B cell (primary cell): ENCODE results near the gene CDK6. TPM values are rescaled to one million over a fixed set of nuclear protein-coding genes. Genes with fewer than 3 reads are reported as not detected.

Source experiments
- ATAC-seq: fragments of 200-7000 bp; cut with Tn5 transposase; one replicate; pipeline ENCODE4 v1.10.0; 2021; ENCODE audit warnings: low read depth, mild to moderate bottlenecking, moderate number of reproducible peaks, moderate library complexity
- CTCF ChIA-PET: fragments of 350-600 bp; sonication (Branson Sonifier 250); formaldehyde crosslinking; loops from one replicate; lab custom pipeline; 2021; ENCODE audit warnings: antibody characterized with exemption, inconsistent platforms; lab: Charles Lee
- POLR2A ChIA-PET: fragments of 350-600 bp; sonication (Branson Sonifier 250); formaldehyde crosslinking; loops from one replicate; lab custom pipeline; 2021; ENCODE audit warnings: antibody characterized with exemption; lab: Charles Lee
- DNase-seq: peaks from one replicate; pipeline ENCODE4 v3.0.0; 2013
- H2AFZ ChIP-seq: 2 replicates; pipeline ENCODE4 v1.6.1; 2012; ENCODE audit warnings: mild to moderate bottlenecking, low read depth, low read length; ENCODE audit not compliant: insufficient read depth, poor library complexity, severe bottlenecking
- H3K27ac ChIP-seq, 2 donors: 1 replicate in 1 of 2; 2 replicates in 1 of 2; pipeline ENCODE4 v1.5.1; 2012 to 2013; ENCODE audit warnings: low read length in 2 of 2, mild to moderate bottlenecking in 2 of 2, moderate library complexity in 1 of 2
- H3K27me3 ChIP-seq, 4 experiments: fragments of 200-600 bp in 1 of 4; sonication (generic) in 1 of 4; replicated peaks in 1 of 4; 1 replicate in 2 of 4; 2 replicates in 2 of 4; pipeline versions ENCODE4 v1.6.1 to v1.7.0; 2013 to 2016; ENCODE audit warnings: low read length in 3 of 4, mild to moderate bottlenecking in 2 of 4, mixed read lengths in 1 of 4, moderate library complexity in 1 of 4; ENCODE audit not compliant: insufficient read depth in 4 of 4, control insufficient read depth in 3 of 4; ENCODE audit errors: control extremely low read depth in 1 of 4
- H3K36me3 ChIP-seq, 2 experiments: replicated peaks in 1 of 2; 1 replicate in 1 of 2; 2 replicates in 1 of 2; pipeline versions ENCODE4 v1.6.1 to v1.7.1; 2013; ENCODE audit warnings: low read length in 1 of 2; ENCODE audit not compliant: insufficient read depth in 2 of 2, control insufficient read depth in 1 of 2; ENCODE audit errors: control extremely low read depth in 1 of 2, extremely low read depth in 1 of 2
- H3K4me1 ChIP-seq, 2 donors: fragments of 200-600 bp in 1 of 2; sonication (generic) in 1 of 2; 1 replicate in 1 of 2; 2 replicates in 1 of 2; pipeline versions ENCODE4 v1.5.1 to v1.6.1; 2013 to 2017; ENCODE audit warnings: low read length in 2 of 2; ENCODE audit not compliant: control insufficient read depth in 2 of 2, insufficient read depth in 2 of 2
- H3K4me2 ChIP-seq: replicated peaks from 2 replicates; pipeline ENCODE3; 2012; ENCODE audit warnings: mild to moderate bottlenecking, low read depth, low read length; ENCODE audit not compliant: poor library complexity, severe bottlenecking
- H3K4me3 ChIP-seq, 5 experiments: fragments of 200-600 bp in 1 of 5; sonication (generic) in 1 of 5; 1 replicate in 3 of 5; 2 replicates in 2 of 5; pipeline versions ENCODE4 v1.5.1 to v1.7.0; 2011 to 2016; ENCODE audit warnings: low read length in 4 of 5, mild to moderate bottlenecking in 4 of 5, low read depth in 2 of 5, control low read depth in 1 of 5, moderate library complexity in 1 of 5; ENCODE audit not compliant: insufficient read depth in 1 of 5; ENCODE audit errors: control extremely low read depth in 1 of 5, extremely low read depth in 1 of 5
- H3K79me2 ChIP-seq: fragments of 200-600 bp; sonication (generic); one replicate; pipeline ENCODE4 v1.6.0; 2016; ENCODE audit warnings: low read length; ENCODE audit not compliant: control insufficient read depth, insufficient read depth
- H3K9ac ChIP-seq: fragments of 200-600 bp; sonication (generic); 2 replicates; pipeline ENCODE4 v1.6.1; 2017; ENCODE audit warnings: mild to moderate bottlenecking, low read length, moderate library complexity
- H3K9me3 ChIP-seq, 3 donors: one replicate each; pipeline versions ENCODE4 v1.6.1 to v1.7.1; 2013; ENCODE audit warnings: low read length in 2 of 3; ENCODE audit not compliant: control insufficient read depth in 2 of 3, insufficient read depth in 1 of 3; ENCODE audit errors: control extremely low read depth in 1 of 3
- H4K20me1 ChIP-seq: 2 replicates; pipeline ENCODE4 v1.6.0; 2012; ENCODE audit warnings: mild to moderate bottlenecking, low read length; ENCODE audit not compliant: insufficient read depth, control insufficient read depth, poor library complexity, severe bottlenecking
- H3K27ac Mint-ChIP-seq: one replicate; pipeline ENCODE4 v1.8.0; 2021; ENCODE audit warnings: mixed read lengths
- H3K27me3 Mint-ChIP-seq: one replicate; pipeline ENCODE4 v1.8.0; 2021; ENCODE audit warnings: mixed read lengths
- H3K4me1 Mint-ChIP-seq: one replicate; pipeline ENCODE4 v1.8.0; 2021; ENCODE audit warnings: mixed read lengths
- H3K4me3 Mint-ChIP-seq: one replicate; pipeline ENCODE4 v1.8.0; 2021; ENCODE audit warnings: mixed read lengths
- H3K9me3 Mint-ChIP-seq: one replicate; pipeline ENCODE4 v1.8.0; 2022; ENCODE audit warnings: mixed read lengths; ENCODE audit not compliant: insufficient read depth
- EZH2 ChIP-seq: IDR thresholded peaks from 2 replicates; pipeline ENCODE4 v1.6.1; 2012; ENCODE audit warnings: borderline replicate concordance, low read depth, mild to moderate bottlenecking, moderate library complexity, low read length; ENCODE audit not compliant: insufficient read depth, poor library complexity, severe bottlenecking
- WGBS: methylation state at CpG from one replicate; pipeline ENCODE4 v1.1.5; 2013; ENCODE audit warnings: missing lambda C conversion rate; ENCODE audit not compliant: insufficient coverage; 5-methylcytosine and 5-hydroxymethylcytosine counted together
- intact Hi-C: fragments of 100-400 bp; cut with micrococcal nuclease; formaldehyde crosslinking; loops from one replicate; pipeline ENCODE4 v1.10.0; 2022
- polyA plus RNA-seq: library from polyadenylated mRNA; depleted of rRNA; stranded (reverse); fragments of >200 nt; gene quantifications from 2 replicates; pipeline ENCODE4 v1.2.3, GENCODE V29; 2012
- total RNA-seq, 2 donors: library from RNA; stranded (reverse); fragments of 120-200 nt in 1 of 2; gene quantifications; 1 replicate in 1 of 2; 2 replicates in 1 of 2; pipeline versions ENCODE4 v1.2.3 to v1.2.4, GENCODE V29; 2013 to 2022
- TF ChIP-seq, protein P1 (sequence below): fragments of 200-600 bp; IDR thresholded peaks from one replicate; pipeline ENCODE4 v1.8.0; 2022; ENCODE audit warnings: antibody characterized with exemption, mild to moderate bottlenecking

The CDK6 gene
- total and polyA plus RNA-seq, 2 donors (not counting 1 experiment from before 2014, with no cell fraction given) = 3.0 to 14.6 TPM

DNA sequence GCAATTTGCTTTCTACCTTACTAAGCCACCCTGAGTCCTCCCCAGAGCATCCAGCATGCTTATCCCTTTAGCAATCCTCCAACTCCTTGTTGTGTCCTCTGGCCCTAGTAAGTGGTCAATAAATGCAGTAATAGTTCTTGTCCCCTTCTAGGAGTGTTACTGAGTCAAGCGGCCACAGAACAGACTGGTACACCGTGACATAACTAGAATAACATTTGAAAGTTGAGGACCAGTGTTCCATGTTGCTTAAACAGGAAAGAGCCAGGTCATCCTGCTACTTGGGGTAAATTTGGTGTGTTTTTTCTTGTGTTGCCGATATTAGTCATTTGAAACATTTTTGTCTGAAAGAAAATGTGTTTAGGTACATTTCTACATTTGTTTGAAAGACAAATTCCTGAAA lies 4.8 kb upstream of the CDK6 start:
- no peak for DNase-seq
- Histone ChIP-seq H3K4me3 (no peak overlapping the region), H3K27me3 (no peaks in the 10 kb centered on the region), H3K9ac (no peak overlapping the region), H3K9me3 (no peaks in the 10 kb centered on the region), H3K79me2 (no peaks in the 10 kb centered on the region), H3K27ac (no peak overlapping the region), H4K20me1 (no peaks in the 10 kb centered on the region), H3K4me1 (peaks cover 5% of the 10 kb centered on the region in 2 donors), H3K4me2 (no peak overlapping the region), H3K36me3 (no peaks in the 10 kb centered on the region), H2AFZ (no peak overlapping the region)
- H3K9me3 Mint-ChIP-seq = no peaks in the 10 kb centered on the region
- H3K27ac Mint-ChIP-seq = no peak overlapping the region
- intact Hi-C loops = no loop called here
- no peak for ATAC-seq
- POLR2A ChIA-PET = no interaction called here
- H3K27me3 Mint-ChIP-seq = no peaks in the 10 kb centered on the region
- 63% methylated on average over 3 of the region's 3 CpGs for WGBS
- CTCF ChIA-PET = no interaction called here
- peaks cover 5% of the 10 kb centered on the region for H3K4me1 Mint-ChIP-seq
- TF ChIP-seq, protein P1, sequence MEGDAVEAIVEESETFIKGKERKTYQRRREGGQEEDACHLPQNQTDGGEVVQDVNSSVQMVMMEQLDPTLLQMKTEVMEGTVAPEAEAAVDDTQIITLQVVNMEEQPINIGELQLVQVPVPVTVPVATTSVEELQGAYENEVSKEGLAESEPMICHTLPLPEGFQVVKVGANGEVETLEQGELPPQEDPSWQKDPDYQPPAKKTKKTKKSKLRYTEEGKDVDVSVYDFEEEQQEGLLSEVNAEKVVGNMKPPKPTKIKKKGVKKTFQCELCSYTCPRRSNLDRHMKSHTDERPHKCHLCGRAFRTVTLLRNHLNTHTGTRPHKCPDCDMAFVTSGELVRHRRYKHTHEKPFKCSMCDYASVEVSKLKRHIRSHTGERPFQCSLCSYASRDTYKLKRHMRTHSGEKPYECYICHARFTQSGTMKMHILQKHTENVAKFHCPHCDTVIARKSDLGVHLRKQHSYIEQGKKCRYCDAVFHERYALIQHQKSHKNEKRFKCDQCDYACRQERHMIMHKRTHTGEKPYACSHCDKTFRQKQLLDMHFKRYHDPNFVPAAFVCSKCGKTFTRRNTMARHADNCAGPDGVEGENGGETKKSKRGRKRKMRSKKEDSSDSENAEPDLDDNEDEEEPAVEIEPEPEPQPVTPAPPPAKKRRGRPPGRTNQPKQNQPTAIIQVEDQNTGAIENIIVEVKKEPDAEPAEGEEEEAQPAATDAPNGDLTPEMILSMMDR = no peak
- no peak for TF ChIP-seq EZH2
- no peak overlapping the region for H3K4me3 Mint-ChIP-seq

DNA sequence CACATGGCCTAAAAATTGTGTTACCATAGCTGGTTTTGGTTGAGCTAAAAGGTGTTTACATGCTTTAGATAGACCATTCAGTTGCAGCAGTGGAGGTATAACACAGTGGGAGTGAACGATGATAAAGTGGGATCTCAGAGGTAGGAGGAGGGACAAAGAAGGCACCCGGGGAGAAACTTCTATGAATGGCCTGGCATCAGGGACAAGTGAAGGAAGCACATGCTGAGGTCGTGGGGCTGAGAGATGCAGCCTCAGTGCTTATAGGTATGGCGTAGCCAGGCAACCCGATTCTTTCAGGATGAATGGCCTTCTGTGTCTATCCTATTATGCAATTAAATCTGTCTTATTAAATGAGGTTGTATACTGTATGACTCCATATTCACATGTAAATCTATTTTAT lies 3.9 kb upstream of the CDK6 start:
- H3K36me3 ChIP-seq = no peaks in the 10 kb centered on the region
- no peak overlapping the region for H3K4me2 ChIP-seq
- Mint-ChIP-seq H3K4me3 (no peak overlapping the region), H3K27me3 (no peaks in the 10 kb centered on the region), H3K27ac (no peak overlapping the region), H3K4me1 (peaks cover 10% of the 10 kb centered on the region), H3K9me3 (no peaks in the 10 kb centered on the region)
- ATAC-seq = no peak
- intact Hi-C loops = no loop called here
- H3K4me1 ChIP-seq = peaks cover 5 to 10% of the 10 kb centered on the region in 2 donors
- no peaks in the 10 kb centered on the region for H3K79me2 ChIP-seq
- no peak overlapping the region for H3K27ac ChIP-seq
- H3K9ac ChIP-seq = no peak overlapping the region
- no peak for TF ChIP-seq EZH2
- TF ChIP-seq, protein P1 = no peak
- 47% methylated on average over 3 of the region's 5 CpGs for WGBS
- ChIA-PET POLR2A (no interaction called here), CTCF (no interaction called here)
- H3K9me3 ChIP-seq = no peaks in the 10 kb centered on the region
- H4K20me1 ChIP-seq = no peaks in the 10 kb centered on the region
- no peak overlapping the region for H2AFZ ChIP-seq
- no peaks in the 10 kb centered on the region for H3K27me3 ChIP-seq
- no peak for DNase-seq
- no peak overlapping the region for H3K4me3 ChIP-seq
